ENCODE measurements around the gene LIME1.

GRCh38 chr20:63695424-63696305, 40.8 kb upstream of the LIME1 start:
- TF ChIP-seq CTCF (IDR thresholded peaks at IDR 0.05) (no peak), ZFX (IDR thresholded peaks at IDR 0.05; ENCODE audit: borderline replicate concordance) (no peak)
